ENCODE data around the gene C11orf71.

The C11orf71 gene

DNA sequence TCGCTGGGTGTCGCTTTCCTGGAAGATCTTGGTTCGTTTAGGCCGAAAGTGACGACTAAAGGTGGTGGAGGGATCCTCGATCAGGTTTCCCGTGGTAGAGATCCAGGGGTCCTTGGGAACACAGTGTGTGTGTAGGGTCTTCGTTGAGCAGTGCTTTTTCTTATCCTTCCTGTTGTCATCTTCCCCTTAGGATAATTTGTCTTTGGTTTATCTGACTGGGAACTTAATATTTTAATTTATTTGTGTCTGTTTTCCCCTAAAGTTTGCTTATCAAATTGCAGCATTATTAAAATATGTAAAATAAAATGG, 558 bp upstream of the C11orf71 start:
- TF ChIP-seq, protein P1, sequence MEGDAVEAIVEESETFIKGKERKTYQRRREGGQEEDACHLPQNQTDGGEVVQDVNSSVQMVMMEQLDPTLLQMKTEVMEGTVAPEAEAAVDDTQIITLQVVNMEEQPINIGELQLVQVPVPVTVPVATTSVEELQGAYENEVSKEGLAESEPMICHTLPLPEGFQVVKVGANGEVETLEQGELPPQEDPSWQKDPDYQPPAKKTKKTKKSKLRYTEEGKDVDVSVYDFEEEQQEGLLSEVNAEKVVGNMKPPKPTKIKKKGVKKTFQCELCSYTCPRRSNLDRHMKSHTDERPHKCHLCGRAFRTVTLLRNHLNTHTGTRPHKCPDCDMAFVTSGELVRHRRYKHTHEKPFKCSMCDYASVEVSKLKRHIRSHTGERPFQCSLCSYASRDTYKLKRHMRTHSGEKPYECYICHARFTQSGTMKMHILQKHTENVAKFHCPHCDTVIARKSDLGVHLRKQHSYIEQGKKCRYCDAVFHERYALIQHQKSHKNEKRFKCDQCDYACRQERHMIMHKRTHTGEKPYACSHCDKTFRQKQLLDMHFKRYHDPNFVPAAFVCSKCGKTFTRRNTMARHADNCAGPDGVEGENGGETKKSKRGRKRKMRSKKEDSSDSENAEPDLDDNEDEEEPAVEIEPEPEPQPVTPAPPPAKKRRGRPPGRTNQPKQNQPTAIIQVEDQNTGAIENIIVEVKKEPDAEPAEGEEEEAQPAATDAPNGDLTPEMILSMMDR (IDR thresholded peaks at IDR 0.05; ENCODE audit: low read depth, low read length): no peak
- no peak for DNase-seq (ENCODE audit: low read depth in 2 of 2)
- H3K4me3 ChIP-seq (replicated peaks in 1 of 2; ENCODE audit: low read depth in 2 of 2, low read length in 2 of 2): peak overlapping the region; percentile 60 to 76

GRCh38 chr11:114399490-114400215, 658 bp downstream of the C11orf71 start:
- TF ChIP-seq, protein P1 (IDR thresholded peaks at IDR 0.05; ENCODE audit: low read depth, low read length): no peak
- H3K4me3 ChIP-seq (replicated peaks in 1 of 2; ENCODE audit: low read depth in 2 of 2, low read length in 2 of 2): peak overlapping the region; percentile 60 to 76
- no peak for DNase-seq (ENCODE audit: low read depth in 2 of 2)

GRCh38 chr11:114398303-114398920, 1.9 kb downstream of the C11orf71 start:
- no peak overlapping the region for H3K4me3 ChIP-seq (replicated peaks in 1 of 2; ENCODE audit: low read depth in 2 of 2, low read length in 2 of 2)
- TF ChIP-seq, protein P1 (IDR thresholded peaks at IDR 0.05; ENCODE audit: low read depth, low read length): no peak
- no peak for DNase-seq (ENCODE audit: low read depth in 2 of 2)

DNA sequence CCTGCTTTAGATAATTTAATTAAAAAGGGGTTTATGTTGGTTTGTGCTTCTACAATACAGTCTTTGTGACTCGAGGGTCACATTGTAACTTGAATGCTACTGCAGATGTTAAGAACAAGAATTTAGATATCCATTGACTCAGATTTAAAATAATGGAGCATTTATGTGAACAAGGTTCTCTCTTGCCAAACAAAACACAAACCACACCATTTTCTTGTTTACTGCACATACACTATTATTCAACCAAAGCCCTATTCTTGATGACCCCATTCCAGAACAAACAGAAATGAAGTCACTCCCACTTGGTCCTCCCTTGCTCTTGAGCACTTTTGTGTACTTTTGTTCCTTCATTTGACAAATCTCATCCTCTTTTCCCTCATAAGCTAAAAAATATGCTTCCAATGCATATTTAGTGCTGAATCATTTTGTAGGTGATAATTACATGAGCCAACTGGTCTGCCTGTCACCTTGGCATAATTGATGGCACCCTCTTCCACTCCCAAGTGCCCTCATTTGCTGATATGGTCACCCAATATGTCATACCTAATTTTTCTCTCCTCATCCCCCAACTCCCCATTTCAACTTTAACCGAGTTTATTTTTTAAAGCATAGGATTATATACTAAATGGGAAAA, 2.8 kb downstream of the C11orf71 start:
- peak in 1 of 2 donors; percentile 55 for DNase-seq (ENCODE audit: low read depth in 2 of 2)
- TF ChIP-seq, protein P1 (IDR thresholded peaks at IDR 0.05; ENCODE audit: low read depth, low read length): no peak
- no peak overlapping the region for H3K4me3 ChIP-seq (replicated peaks in 1 of 2; ENCODE audit: low read depth in 2 of 2, low read length in 2 of 2)

GRCh38 chr11:114396916-114397315, 3.4 kb downstream of the C11orf71 start:
- H3K4me3 ChIP-seq (replicated peaks in 1 of 2; ENCODE audit: low read depth in 2 of 2, low read length in 2 of 2): no peak overlapping the region

GRCh38 chr11:114395736-114396135, 4.6 kb downstream of the C11orf71 start:
- TF ChIP-seq, protein P1 (IDR thresholded peaks at IDR 0.05; ENCODE audit: low read depth, low read length): peak; percentile 21
- DNase-seq (ENCODE audit: low read depth in 2 of 2): no peak
- H3K4me3 ChIP-seq (replicated peaks in 1 of 2; ENCODE audit: low read depth in 2 of 2, low read length in 2 of 2): no peak overlapping the region

More at GRCh38 chr11:114396916-114397315, 3.4 kb downstream of the C11orf71 start:
- DNase-seq (ENCODE audit: low read depth in 2 of 2): no peak
- TF ChIP-seq, protein P1 (IDR thresholded peaks at IDR 0.05; ENCODE audit: low read depth, low read length): no peak

Measured in cardiac fibroblast (primary cell).